GM19455 (cell line): ENCODE data around the gene HIP1.
"Not testable (repeated sequence)": the region's sequence is repeated elsewhere in the genome, so short reads cannot be mapped to it uniquely, and the experiment has no call there.

ENCODE experiments used
- ATAC-seq: cut with Tn5 transposase; IDR thresholded peaks from one replicate; pipeline ENCODE4 v1.9.1; 2021; ENCODE audit not compliant: unreplicated experiment

The HIP1 gene

DNA sequence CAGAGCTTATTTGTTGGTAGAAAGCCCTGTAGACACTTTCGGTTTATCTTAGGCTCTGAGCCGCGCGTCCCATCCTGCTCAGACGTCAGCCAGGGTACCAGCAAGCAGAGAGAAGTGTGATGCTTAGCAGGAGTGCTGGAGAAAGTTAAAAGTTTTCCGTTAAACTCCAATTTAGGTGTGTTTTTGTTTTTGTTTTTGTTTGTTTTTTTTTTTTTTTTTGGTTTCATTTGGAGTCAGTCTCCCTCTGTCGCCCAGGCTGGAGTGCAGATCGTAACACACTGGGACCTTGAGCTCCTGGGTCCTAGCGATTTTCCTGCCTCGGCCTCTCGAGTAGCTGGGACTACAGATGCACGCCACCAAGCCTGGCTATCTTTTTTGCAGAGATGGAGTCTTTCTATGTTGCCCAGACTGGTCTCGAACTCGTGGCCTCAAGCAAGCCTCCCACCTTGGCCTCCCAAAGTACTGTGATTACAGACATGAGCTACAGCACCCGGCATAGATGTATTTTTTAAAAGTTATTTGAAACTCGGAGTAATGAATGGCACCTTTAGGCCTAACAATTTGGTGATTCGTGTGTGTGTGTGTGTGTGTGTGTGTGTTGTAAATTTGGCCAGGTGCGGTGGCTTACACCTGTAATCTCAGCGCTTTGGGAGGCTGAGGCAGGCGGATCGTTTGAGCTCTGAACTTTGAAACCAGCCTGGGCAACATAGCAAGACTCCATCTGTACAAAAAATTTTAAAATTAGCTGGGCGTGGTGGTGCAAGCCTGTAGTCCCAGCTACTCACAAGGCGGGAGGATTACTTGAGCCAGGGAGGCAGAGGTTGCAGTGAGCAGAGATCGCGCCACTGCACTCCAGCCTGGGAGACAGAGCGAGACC lies 1.3 kb upstream of the HIP1 start:
- ATAC-seq, result peak; percentile 36

GRCh38 chr7:75738975-75739795 lies 444 bp upstream of the HIP1 start:
- ATAC-seq, result peak; percentile 92

DNA sequence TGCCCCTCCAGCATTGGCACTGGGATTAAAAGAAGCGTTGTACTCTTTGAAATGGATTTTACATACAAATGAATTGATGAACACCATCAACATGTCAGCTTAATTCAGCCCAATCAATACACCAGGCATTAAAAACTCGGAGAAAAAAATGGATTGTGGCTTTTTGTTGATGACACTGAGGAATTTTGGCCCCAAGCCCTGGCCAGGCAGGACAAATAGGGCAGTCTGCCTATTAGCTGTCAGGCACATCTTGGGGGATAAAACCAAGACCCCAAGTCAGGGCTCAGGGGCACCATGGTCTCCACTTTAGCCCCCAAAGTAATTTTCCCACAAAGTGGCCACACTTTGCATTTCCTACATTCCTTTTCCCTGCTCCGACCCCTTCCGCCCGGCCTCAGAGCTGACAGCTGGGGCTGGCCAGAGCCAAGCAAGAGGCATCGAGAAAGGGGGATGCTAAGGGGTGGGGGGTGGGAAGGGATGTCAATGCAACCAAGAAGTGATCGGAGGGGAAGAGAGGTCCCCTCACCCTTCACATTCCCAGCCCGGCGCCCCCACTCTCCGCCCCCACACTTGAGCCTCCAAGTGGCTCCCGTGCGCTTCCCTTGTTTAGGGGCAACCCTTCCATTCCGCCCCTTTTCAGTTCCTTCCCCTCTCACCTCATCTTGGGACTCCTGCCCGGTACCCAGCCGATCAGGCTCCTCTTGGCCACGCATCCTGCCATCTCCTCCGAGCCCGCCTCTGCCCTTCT lies 711 bp downstream of the HIP1 start:
- no peak for ATAC-seq

DNA sequence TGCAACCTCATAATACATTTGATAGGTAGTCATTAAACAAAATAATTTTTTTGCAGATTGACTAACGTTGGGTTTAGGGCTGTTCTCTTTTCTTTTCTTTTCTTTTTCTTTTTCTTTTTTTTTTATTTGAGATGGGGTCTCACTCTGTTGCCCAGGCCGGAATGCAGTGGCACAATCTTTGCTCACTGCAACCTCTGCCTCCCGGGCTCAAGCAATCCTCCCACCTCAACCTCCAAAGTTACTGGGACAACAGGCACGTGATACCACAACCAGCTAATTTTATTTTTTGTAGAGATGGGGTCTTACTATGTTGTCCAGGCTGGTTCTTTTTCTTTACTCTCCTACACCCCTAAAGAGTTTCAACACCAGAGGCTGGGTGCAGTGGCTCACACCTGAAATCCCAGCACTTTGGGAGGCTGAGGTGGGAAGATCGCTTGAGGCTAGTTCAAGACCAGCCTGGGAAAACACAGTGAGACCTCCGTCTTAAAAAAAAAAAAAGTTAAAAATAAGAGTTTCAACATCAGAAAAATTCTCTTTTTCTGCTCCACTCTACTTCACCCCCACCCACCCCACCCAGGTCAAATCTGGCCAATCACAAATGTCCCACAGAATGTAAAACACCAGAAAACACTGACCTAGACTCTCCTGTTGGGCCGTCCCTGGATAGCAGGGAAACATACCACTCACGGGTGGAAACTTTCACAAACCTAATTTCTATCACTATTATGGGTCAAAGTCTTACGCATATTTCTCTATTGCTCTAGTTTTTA lies 3.0 kb downstream of the HIP1 start:
- ATAC-seq, result no peak

- no peak for ATAC-seq
Measured at GRCh38 chr7:75734586-75735458, 3.9 kb downstream of the HIP1 start.

GRCh38 chr7:75732764-75733630 lies 5.7 kb downstream of the HIP1 start:
- no peak for ATAC-seq

DNA sequence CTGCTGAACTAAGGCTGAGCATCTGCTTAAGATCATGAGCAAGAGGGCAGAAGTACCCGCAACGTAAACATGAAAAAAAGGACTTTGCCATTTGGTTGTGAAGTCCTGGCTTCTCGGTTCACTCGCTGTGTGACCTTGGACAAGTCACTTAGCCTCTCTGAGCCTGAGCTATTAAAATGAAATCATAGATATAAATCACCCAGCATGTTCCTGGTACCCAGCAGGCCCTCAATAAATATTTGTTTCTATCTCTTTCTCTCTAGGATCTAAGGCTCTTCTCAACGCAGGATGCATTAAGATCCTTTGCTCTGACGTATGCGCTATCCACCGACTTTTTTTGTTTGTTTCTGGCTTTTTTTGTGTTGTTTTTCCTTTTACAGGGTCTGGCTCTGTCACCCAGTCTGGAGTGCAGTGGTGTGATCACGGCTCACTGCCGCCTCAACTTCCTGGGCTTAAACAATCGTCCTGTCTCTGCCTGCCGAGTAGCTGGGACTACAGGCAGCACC lies 6.7 kb downstream of the HIP1 start:
- ATAC-seq, result no peak

- ATAC-seq, result no peak
Measured at GRCh38 chr7:75729851-75730274, 8.9 kb downstream of the HIP1 start.

GRCh38 chr7:75727881-75728593 lies 10.7 kb downstream of the HIP1 start:
- no peak for ATAC-seq

DNA sequence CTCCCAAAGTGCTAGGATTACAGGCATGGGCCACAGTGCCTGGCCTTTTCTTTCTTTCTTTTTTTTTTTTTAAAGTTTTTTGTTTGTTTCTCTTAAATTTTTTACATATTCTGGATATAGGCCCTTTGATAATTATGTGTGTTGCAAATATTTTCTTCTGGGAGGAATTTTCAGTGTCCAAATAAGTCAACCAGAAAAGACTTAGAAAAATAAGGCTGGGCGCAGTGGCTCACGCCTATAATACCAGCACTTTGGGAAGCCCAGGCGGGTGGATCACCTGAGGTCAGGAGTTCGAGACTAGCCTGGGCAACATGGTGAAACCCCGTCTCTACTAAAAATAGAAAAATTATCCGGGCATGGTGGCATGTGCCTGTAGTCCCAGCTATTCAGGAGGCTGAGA lies 11.4 kb downstream of the HIP1 start:
- ATAC-seq, result not testable (repeated sequence)

- ATAC-seq, result no peak
Measured at GRCh38 chr7:75725306-75725705, 13.4 kb downstream of the HIP1 start.

GRCh38 chr7:75723444-75723843 lies 15.3 kb downstream of the HIP1 start:
- no peak for ATAC-seq

DNA sequence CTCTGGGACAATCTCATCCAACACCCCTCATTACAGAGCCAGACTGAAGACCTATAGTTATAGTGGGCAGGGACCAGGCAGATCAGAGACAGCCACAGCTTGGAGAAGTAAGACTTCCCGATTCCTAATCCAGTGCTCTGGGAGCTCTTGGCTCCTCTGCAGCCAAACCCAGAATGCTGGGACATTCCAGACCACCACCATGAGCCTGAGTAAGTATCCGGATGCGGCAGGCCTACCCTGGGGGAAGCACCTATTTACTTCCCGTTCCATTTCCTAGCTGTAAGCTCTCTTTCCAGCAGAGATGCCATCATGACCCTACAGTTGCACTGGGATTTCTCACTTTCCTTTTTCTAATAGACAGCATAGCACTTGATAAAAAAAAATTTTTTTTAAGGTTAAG lies 16.4 kb downstream of the HIP1 start:
- no peak for ATAC-seq

- ATAC-seq, result not testable (repeated sequence)
Measured at GRCh38 chr7:75721922-75722321, 16.8 kb downstream of the HIP1 start.

- ATAC-seq, result no peak
Measured at GRCh38 chr7:75721426-75721825, 17.3 kb downstream of the HIP1 start.

DNA sequence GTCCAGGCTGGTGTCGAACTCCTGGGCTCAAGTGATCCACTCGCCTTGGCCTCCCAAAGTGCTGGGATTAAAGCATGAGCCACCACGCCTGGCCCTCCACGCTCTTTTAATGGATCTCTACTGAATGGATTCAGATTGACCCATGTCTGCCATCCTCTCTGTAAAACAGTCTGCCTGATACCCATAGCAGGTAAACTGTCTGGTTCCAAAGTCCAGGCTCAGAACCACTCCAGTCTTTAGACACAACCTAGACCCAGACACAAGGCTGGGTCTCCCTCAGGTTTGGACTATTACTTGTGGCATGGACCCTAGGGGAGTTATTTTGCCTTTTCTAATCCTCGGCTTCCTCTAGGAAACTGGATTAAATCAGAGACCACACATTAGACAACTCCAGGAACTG lies 19.1 kb downstream of the HIP1 start:
- no peak for ATAC-seq

DNA sequence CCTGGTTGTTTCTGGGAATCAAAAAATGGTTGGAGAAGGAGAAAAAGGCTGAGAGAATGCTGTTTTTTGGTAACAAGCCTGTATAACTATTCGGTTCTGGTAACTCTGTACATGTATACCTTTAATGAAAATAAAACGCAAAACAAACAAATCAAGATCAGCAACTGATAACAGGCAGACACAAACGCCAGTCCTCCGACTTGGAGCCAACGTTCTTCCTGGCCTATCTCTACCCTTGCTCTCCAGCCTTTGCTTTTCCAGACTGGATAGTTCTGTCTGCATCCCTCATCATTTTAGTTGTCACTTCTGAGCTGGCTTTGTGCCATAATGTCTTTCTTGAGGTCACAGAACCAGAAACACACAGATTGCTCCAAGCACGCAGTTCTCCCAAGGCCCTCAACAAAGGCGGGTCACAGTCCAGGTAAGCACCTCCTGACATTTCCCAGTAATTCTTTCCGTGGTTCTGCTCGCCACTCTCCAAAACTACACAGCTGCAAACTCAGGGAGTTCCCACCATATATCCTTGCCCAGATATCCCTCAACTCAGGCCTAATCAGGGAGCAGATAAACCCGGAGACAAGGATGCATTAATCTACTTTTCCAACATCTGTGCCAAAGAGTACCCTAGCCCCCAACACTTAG lies 20.2 kb downstream of the HIP1 start:
- no peak for ATAC-seq
